GM12878 (cell line): ENCODE data around the gene MAD2L1BP. TPM values are rescaled to one million over a fixed set of nuclear protein-coding genes. Genes with fewer than 3 reads are reported as not detected.
A peak's percentile ranks its signal among the peaks of the same experiment; 100 is the strongest.

Source experiments
- ATF7 ChIP-seq: fragments of 450-650 bp; IDR thresholded peaks from 2 replicates; pipeline ENCODE4 v1.6.1; 2016; ENCODE audit warnings: low read depth, mild to moderate bottlenecking
- BRCA1 ChIP-seq: IDR thresholded peaks from 2 replicates; pipeline ENCODE4 v1.6.1; 2011; ENCODE audit warnings: low read depth, low read length, improper control_type of control experiment
- CBX5 ChIP-seq: sonication (generic); IDR thresholded peaks from 2 replicates; pipeline ENCODE4 v1.6.1; 2016; ENCODE audit warnings: low read depth, moderate library complexity, mild to moderate bottlenecking, inconsistent platforms
- CHD1 ChIP-seq: IDR thresholded peaks from 2 replicates; pipeline ENCODE4 v1.6.1; 2012; ENCODE audit warnings: low read depth, low read length, improper control_type of control experiment
- CREM ChIP-seq: IDR thresholded peaks from 2 replicates; pipeline ENCODE4 v1.6.1; 2014; ENCODE audit warnings: antibody characterized with exemption, low read depth
- FOXM1 ChIP-seq: IDR thresholded peaks from 2 replicates; pipeline ENCODE4 v1.6.1; 2012; ENCODE audit warnings: low read depth, mild to moderate bottlenecking, inconsistent platforms, low read length, moderate library complexity
- HDGF ChIP-seq: fragments of 450-650 bp; IDR thresholded peaks from 2 replicates; pipeline ENCODE4 v1.6.1; 2016; ENCODE audit warnings: antibody characterized with exemption
- LARP7 ChIP-seq: fragments of 450-650 bp; IDR thresholded peaks from 2 replicates; pipeline ENCODE4 v1.6.1; 2017; ENCODE audit warnings: mild to moderate bottlenecking
- MEF2A ChIP-seq: IDR thresholded peaks from 2 replicates; pipeline ENCODE4 v1.6.1; 2011; ENCODE audit warnings: low read depth, mild to moderate bottlenecking, low read length, moderate library complexity; ENCODE audit not compliant: insufficient read depth
- MLLT1 ChIP-seq: fragments of 450-650 bp; IDR thresholded peaks from 2 replicates; pipeline ENCODE4 v1.6.1; 2016; ENCODE audit warnings: mild to moderate bottlenecking
- NFXL1 ChIP-seq: fragments of 450-650 bp; IDR thresholded peaks from 2 replicates; pipeline ENCODE4 v1.6.1; 2017; ENCODE audit warnings: antibody characterized with exemption, mild to moderate bottlenecking, borderline replicate concordance
- NR2C1 ChIP-seq: fragments of 450-650 bp; IDR thresholded peaks from 2 replicates; pipeline ENCODE4 v1.6.1; 2017; ENCODE audit warnings: antibody characterized with exemption, mild to moderate bottlenecking, moderate library complexity
- POLR2AphosphoS5 ChIP-seq: IDR thresholded peaks from 2 replicates; pipeline ENCODE4 v1.6.1; 2011; ENCODE audit warnings: mild to moderate bottlenecking, low read length, inconsistent platforms
- POU2F2 ChIP-seq: IDR thresholded peaks from 3 replicates; pipeline ENCODE4 v1.6.1; 2011; ENCODE audit warnings: low read depth, mild to moderate bottlenecking, low read length, borderline replicate concordance
- SMAD1 ChIP-seq: fragments of 450-650 bp; IDR thresholded peaks from 2 replicates; pipeline ENCODE4 v1.6.1; 2018; ENCODE audit warnings: mild to moderate bottlenecking, low read depth; ENCODE audit not compliant: partially characterized antibody
- ZNF687 ChIP-seq: fragments of 450-650 bp; IDR thresholded peaks from 2 replicates; pipeline ENCODE4 v1.6.1; 2017; ENCODE audit warnings: mild to moderate bottlenecking, moderate library complexity
- polyA plus RNA-seq, 11 experiments: library from polyadenylated mRNA; depleted of rRNA in 4 of 11; unstranded in 6 of 11; stranded (reverse) in 5 of 11; fragments of >200 nt; fragmentation: Nextera tagmentation in 4 of 11; fragmentation: Illumina TruSeq in 1 of 11; extraction: Ambion mirVana in 4 of 11; extraction: Trizol in 1 of 11; gene quantifications; 1 replicate in 1 of 11; 2 replicates in 10 of 11; pipeline versions ENCODE4 v1.2.1 to v1.2.3, GENCODE V29; 2011 to 2016; ENCODE audit warnings: inconsistent platforms in 2 of 11, missing spikeins in 2 of 11, low read depth in 1 of 11
- total RNA-seq, 4 experiments: library from RNA; depleted of rRNA in 3 of 4; stranded (reverse); fragments of >200 nt in 3 of 4; fragmentation: Illumina TruSeq in 1 of 4; extraction: Trizol in 1 of 4; gene quantifications; 2 replicates each; pipeline versions ENCODE4 v1.2.1 to v1.2.3, GENCODE V29; 2013 to 2021
- TF ChIP-seq, protein P1 (sequence below): fragments of 450-650 bp; IDR thresholded peaks from 2 replicates; pipeline ENCODE4 v1.6.1; 2017; ENCODE audit warnings: mild to moderate bottlenecking, low read depth, inconsistent platforms; ENCODE audit not compliant: poor library complexity, severe bottlenecking
- TF ChIP-seq, protein P2 (sequence below): fragments of 450-650 bp; IDR thresholded peaks from 2 replicates; pipeline ENCODE4 v1.6.1; 2017; ENCODE audit warnings: mild to moderate bottlenecking, moderate library complexity

MAD2L1BP gene
- total and polyA plus RNA-seq, 10 of the 15 experiments (the other 5 are each of a cell fraction or from before 2014, with no cell fraction given) = 39.2 to 155 (median 60.3) TPM

DNA sequence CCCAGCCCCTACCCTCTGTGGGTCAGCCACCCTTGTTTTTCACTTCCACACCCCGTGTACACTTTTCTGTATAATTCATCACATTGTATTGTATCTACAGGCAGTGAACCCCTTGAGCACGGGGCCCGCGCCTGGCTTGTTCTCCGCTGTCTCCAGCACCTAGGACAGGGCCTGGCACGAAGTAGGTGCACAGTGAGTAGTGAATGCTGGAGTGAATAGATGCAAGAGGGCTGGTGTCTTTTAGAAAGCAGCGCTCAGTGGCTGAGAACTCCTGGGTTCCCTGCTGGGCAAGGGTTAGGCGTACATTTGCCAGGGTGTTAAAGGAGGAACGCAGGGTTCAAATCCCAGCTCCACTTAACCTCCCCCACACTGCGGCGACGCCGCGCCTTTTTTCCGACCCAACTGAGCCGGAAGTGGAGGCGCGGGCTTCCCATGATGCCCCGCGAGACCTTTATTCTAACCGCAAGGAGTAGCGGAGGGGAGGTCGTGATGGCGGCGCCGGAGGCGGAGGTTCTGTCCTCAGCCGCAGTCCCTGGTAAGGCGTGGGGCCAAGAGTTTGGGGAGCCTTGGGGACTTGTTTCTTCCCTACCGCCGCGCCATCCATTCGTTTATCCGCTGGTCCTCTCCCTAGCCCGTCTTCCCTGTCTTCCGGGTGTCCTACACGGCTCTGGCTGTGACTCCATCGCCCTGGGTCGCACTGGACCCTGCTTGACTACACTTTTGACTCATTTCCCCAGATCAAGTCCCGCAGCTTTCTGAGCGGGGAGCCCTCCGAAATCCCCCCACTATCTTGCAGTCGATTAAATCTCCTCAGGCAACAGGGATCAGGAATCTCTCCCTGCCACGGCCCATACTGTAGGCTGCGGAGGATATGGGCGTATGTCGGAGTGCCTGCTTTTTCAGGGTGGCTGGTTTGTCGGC lies at the start of gene MAD2L1BP (continued):
- TF ChIP-seq, protein P1, sequence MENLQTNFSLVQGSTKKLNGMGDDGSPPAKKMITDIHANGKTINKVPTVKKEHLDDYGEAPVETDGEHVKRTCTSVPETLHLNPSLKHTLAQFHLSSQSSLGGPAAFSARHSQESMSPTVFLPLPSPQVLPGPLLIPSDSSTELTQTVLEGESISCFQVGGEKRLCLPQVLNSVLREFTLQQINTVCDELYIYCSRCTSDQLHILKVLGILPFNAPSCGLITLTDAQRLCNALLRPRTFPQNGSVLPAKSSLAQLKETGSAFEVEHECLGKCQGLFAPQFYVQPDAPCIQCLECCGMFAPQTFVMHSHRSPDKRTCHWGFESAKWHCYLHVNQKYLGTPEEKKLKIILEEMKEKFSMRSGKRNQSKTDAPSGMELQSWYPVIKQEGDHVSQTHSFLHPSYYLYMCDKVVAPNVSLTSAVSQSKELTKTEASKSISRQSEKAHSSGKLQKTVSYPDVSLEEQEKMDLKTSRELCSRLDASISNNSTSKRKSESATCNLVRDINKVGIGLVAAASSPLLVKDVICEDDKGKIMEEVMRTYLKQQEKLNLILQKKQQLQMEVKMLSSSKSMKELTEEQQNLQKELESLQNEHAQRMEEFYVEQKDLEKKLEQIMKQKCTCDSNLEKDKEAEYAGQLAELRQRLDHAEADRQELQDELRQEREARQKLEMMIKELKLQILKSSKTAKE = peak; percentile 58
- TF ChIP-seq ATF7 (peak; percentile 36), NFXL1 (no peak), FOXM1 (no peak), SMAD1 (peak; percentile 61), ZNF687 (peak; percentile 92), CBX5 (no peak), CREM (peak; percentile 62; the same call in 1 of the 2 replicates), POLR2AphosphoS5 (peak; percentile 94), NR2C1 (peak; percentile 71), BRCA1 (no peak), MLLT1 (peak; percentile 85), CHD1 (peak; percentile 53; the same call in 1 of the 2 replicates), POU2F2 (peak; percentile 83; the same call in 2 of the 3 replicates), HDGF (no peak), LARP7 (0 out of 2 replicates have a peak, but pooled peaks have one; percentile 20), MEF2A (no peak)
- TF ChIP-seq, protein P2, sequence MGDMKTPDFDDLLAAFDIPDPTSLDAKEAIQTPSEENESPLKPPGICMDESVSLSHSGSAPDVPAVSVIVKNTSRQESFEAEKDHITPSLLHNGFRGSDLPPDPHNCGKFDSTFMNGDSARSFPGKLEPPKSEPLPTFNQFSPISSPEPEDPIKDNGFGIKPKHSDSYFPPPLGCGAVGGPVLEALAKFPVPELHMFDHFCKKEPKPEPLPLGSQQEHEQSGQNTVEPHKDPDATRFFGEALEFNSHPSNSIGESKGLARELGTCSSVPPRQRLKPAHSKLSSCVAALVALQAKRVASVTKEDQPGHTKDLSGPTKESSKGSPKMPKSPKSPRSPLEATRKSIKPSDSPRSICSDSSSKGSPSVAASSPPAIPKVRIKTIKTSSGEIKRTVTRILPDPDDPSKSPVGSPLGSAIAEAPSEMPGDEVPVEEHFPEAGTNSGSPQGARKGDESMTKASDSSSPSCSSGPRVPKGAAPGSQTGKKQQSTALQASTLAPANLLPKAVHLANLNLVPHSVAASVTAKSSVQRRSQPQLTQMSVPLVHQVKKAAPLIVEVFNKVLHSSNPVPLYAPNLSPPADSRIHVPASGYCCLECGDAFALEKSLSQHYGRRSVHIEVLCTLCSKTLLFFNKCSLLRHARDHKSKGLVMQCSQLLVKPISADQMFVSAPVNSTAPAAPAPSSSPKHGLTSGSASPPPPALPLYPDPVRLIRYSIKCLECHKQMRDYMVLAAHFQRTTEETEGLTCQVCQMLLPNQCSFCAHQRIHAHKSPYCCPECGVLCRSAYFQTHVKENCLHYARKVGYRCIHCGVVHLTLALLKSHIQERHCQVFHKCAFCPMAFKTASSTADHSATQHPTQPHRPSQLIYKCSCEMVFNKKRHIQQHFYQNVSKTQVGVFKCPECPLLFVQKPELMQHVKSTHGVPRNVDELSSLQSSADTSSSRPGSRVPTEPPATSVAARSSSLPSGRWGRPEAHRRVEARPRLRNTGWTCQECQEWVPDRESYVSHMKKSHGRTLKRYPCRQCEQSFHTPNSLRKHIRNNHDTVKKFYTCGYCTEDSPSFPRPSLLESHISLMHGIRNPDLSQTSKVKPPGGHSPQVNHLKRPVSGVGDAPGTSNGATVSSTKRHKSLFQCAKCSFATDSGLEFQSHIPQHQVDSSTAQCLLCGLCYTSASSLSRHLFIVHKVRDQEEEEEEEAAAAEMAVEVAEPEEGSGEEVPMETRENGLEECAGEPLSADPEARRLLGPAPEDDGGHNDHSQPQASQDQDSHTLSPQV = no peak
